Measurements from ENCODE around the gene DOK1.

Gene DOK1

DNA sequence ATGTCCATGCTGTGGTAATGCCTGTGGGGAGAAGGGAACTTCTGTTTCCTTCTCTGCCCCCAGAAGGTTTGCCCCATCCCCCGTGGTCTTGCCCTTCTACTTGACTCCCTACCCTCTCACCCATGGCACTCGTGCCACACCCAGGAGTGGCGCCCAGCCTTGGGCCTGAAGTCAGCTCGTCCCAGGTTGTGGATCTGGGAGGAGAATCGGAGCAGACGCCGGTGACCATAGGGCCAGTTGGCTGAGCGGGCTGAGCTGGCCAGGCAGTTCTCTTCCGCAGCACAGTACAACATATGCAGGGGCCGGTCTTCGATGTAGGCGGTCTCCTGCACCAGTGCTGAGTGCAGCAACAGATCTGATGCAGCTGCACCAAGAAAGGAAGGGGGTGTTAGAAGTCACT, 20.1 kb upstream of the DOK1 start:
- peaks cover 22% of the 10 kb centered on the region for H3K36me3 ChIP-seq (ENCODE audit: insufficient read depth, low read length)
- no peaks in the 10 kb centered on the region for H3K9me3 ChIP-seq (ENCODE audit: low read length)
- no peak overlapping the region for H3K27ac ChIP-seq (ENCODE audit: low read depth, low read length, poor library complexity, severe bottlenecking)
- H3K27me3 ChIP-seq (ENCODE audit: insufficient read depth, low read length), result no peaks in the 10 kb centered on the region
- TF ChIP-seq EZH2 (IDR thresholded peaks at IDR 0.05; ENCODE audit: borderline replicate concordance, low read length), result no peak
- TF ChIP-seq, protein P1, sequence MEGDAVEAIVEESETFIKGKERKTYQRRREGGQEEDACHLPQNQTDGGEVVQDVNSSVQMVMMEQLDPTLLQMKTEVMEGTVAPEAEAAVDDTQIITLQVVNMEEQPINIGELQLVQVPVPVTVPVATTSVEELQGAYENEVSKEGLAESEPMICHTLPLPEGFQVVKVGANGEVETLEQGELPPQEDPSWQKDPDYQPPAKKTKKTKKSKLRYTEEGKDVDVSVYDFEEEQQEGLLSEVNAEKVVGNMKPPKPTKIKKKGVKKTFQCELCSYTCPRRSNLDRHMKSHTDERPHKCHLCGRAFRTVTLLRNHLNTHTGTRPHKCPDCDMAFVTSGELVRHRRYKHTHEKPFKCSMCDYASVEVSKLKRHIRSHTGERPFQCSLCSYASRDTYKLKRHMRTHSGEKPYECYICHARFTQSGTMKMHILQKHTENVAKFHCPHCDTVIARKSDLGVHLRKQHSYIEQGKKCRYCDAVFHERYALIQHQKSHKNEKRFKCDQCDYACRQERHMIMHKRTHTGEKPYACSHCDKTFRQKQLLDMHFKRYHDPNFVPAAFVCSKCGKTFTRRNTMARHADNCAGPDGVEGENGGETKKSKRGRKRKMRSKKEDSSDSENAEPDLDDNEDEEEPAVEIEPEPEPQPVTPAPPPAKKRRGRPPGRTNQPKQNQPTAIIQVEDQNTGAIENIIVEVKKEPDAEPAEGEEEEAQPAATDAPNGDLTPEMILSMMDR (IDR thresholded peaks at IDR 0.05; ENCODE audit: low read length), result no peak
- H3F3A ChIP-seq (ENCODE audit: insufficient read depth, low read length), result no peaks in the 10 kb centered on the region
- no peak overlapping the region for H2AFZ ChIP-seq (ENCODE audit: low read length)
- H4K20me1 ChIP-seq (ENCODE audit: insufficient read depth, low read length), result no peaks in the 10 kb centered on the region
- peaks cover 20% of the 10 kb centered on the region for H3K4me1 ChIP-seq (ENCODE audit: insufficient read depth, low read length, severe bottlenecking)
- no peaks in the 10 kb centered on the region for H3K9me2 ChIP-seq (ENCODE audit: low read depth, low read length)
- H3K79me2 ChIP-seq (ENCODE audit: insufficient read depth, low read length), result no peaks in the 10 kb centered on the region
- no peak overlapping the region for H3K9ac ChIP-seq (ENCODE audit: low read length)
- H3K4me2 ChIP-seq (ENCODE audit: low read length), result no peak overlapping the region
- no peak overlapping the region for H3K4me3 ChIP-seq (ENCODE audit: low read depth, low read length, poor library complexity, severe bottlenecking)

DNA sequence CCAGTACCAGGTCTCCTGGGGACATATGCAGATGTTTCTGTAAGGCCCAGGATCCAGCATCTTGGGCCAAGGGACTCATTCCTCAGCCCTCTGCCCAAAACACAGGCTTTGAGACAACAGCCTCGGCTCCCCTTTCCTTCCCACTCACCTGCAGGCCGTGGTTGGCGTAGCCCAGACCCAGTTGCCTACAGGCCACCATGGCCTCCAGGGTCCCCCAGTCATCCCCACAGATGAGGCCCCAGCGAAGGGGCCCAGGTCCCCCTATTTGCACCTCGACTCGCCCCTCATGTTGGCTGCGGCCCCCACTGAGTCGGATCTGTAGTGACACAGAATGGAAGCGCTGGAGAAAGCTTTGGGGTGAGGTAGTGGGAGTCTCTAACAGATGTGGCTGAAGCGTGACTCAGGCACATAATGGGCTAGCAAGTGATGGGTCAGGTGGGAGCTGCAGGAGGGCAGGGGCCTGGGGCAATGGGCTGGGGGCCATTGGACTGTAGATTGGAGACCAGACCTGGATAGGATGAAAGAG, 19.0 kb upstream of the DOK1 start:
- no peaks in the 10 kb centered on the region for H3F3A ChIP-seq (ENCODE audit: insufficient read depth, low read length)
- no peaks in the 10 kb centered on the region for H3K27me3 ChIP-seq (ENCODE audit: insufficient read depth, low read length)
- H3K9ac ChIP-seq (ENCODE audit: low read length), result no peak overlapping the region
- no peaks in the 10 kb centered on the region for H3K79me2 ChIP-seq (ENCODE audit: insufficient read depth, low read length)
- H3K4me2 ChIP-seq (ENCODE audit: low read length), result no peak overlapping the region
- H3K4me1 ChIP-seq (ENCODE audit: insufficient read depth, low read length, severe bottlenecking), result peaks cover 20% of the 10 kb centered on the region
- no peak overlapping the region for H2AFZ ChIP-seq (ENCODE audit: low read length)
- H3K9me2 ChIP-seq (ENCODE audit: low read depth, low read length), result no peaks in the 10 kb centered on the region
- no peaks in the 10 kb centered on the region for H4K20me1 ChIP-seq (ENCODE audit: insufficient read depth, low read length)
- H3K27ac ChIP-seq (ENCODE audit: low read depth, low read length, poor library complexity, severe bottlenecking), result no peak overlapping the region
- TF ChIP-seq, protein P1 (IDR thresholded peaks at IDR 0.05; ENCODE audit: low read length), result no peak
- no peak for TF ChIP-seq EZH2 (IDR thresholded peaks at IDR 0.05; ENCODE audit: borderline replicate concordance, low read length)
- peaks cover 22% of the 10 kb centered on the region for H3K36me3 ChIP-seq (ENCODE audit: insufficient read depth, low read length)
- H3K4me3 ChIP-seq (ENCODE audit: low read depth, low read length, poor library complexity, severe bottlenecking), result no peak overlapping the region
- no peaks in the 10 kb centered on the region for H3K9me3 ChIP-seq (ENCODE audit: low read length)

DNA sequence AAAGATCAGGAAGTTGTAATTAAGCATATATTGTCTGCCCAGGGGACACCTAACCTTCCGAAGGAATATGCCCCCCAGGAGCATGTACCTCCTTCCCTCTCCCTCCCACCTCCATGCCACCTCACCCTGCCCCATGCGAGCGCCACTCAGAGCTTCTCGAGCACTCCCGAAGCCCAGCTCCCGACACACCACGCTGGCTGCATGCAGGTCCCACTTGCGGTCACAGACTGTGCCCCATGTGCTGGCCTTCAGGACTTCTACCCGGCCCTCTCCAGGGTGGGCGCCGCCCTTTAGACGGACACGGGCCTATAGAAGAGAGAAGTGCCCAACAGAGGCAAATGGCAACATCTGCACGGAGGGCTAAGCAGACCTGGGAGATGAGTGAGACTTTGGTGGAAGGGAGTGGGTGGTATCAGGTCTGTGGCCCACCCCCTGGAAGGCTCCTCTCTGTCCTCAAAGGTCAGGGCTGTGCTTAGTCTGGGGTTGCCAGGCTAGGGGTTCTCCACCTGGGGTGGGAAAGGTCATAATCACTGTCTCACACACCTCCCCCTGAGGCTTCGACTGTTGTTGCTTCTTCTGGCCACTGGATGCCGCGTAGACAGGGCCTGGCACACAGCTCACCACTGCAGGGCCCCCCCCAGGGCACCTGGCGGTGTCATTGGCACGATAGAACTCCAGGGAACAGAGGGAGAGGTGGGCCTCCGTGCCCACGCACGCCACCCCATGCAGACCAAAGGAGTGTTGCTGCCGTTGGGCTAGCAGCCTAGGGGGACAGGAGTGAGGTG, 18.2 kb upstream of the DOK1 start:
- H3K4me2 ChIP-seq (ENCODE audit: low read length), result no peak overlapping the region
- no peaks in the 10 kb centered on the region for H3K79me2 ChIP-seq (ENCODE audit: insufficient read depth, low read length)
- no peak overlapping the region for H3K9ac ChIP-seq (ENCODE audit: low read length)
- no peaks in the 10 kb centered on the region for H3F3A ChIP-seq (ENCODE audit: insufficient read depth, low read length)
- no peaks in the 10 kb centered on the region for H3K9me3 ChIP-seq (ENCODE audit: low read length)
- TF ChIP-seq, protein P1 (IDR thresholded peaks at IDR 0.05; ENCODE audit: low read length), result peak; percentile 14; the same call in 1 of the 2 replicates
- no peak for TF ChIP-seq EZH2 (IDR thresholded peaks at IDR 0.05; ENCODE audit: borderline replicate concordance, low read length)
- H3K36me3 ChIP-seq (ENCODE audit: insufficient read depth, low read length), result peaks cover 20% of the 10 kb centered on the region
- no peaks in the 10 kb centered on the region for H3K9me2 ChIP-seq (ENCODE audit: low read depth, low read length)
- no peak overlapping the region for H3K4me3 ChIP-seq (ENCODE audit: low read depth, low read length, poor library complexity, severe bottlenecking)
- no peaks in the 10 kb centered on the region for H3K27me3 ChIP-seq (ENCODE audit: insufficient read depth, low read length)
- peaks cover 11% of the 10 kb centered on the region for H3K4me1 ChIP-seq (ENCODE audit: insufficient read depth, low read length, severe bottlenecking)
- no peak overlapping the region for H3K27ac ChIP-seq (ENCODE audit: low read depth, low read length, poor library complexity, severe bottlenecking)
- no peak overlapping the region for H2AFZ ChIP-seq (ENCODE audit: low read length)
- H4K20me1 ChIP-seq (ENCODE audit: insufficient read depth, low read length), result no peaks in the 10 kb centered on the region

Measured in OCI-LY1 (cell line).